Glomerular visceral epithelial cell (primary cell): ENCODE data around the gene PCMT1.
A peak's percentile ranks its signal among the peaks of the same experiment; 100 is the strongest.
"Not testable (repeated sequence)": the region's sequence is repeated elsewhere in the genome, so short reads cannot be mapped to it uniquely, and the experiment has no call there.

ENCODE experiments used
- DNase-seq: peaks from one replicate; pipeline ENCODE4 v3.0.0-alpha.2; 2016; ENCODE audit errors: extremely low spot score

The PCMT1 gene

DNA sequence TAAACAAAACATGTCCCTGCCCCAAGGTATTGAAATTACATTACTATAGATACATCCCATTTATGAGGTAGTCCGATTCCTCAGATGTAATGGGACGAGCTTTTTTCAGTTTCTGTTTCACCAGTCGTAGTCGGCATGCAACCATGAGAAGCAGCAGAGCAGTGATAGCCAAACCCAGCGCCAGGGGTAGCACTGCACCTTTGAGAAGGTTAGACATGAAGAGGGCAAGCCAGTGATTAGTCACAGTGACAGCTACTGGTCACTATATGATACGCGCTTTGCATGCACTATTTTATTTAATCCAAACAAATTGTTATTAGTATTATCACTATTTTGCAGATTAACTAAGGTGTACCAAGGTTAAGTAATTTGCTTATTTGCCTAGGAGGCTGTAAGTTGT lies 71.0 kb downstream of the PCMT1 start:
- DNase-seq, result no peak

DNA sequence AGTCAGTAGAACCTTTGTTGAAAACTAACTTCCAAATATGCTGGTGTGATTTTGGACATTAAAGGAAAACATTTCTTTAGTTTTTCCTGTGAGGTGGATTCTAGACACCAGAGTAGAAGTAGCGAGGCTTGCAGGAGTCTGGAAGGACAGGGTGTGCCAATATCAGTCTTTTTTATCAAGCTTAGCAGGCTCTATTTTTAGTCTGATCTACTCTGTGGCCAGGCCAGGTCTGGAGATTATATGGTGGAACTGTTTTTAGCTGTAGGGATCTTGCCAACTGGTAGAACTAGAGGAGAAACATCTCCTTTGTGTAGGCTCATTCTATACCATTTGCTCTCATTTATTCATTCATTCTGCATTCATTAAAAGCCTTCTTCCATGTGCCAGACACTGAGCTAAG lies 72.0 kb downstream of the PCMT1 start:
- DNase-seq, result no peak

DNA sequence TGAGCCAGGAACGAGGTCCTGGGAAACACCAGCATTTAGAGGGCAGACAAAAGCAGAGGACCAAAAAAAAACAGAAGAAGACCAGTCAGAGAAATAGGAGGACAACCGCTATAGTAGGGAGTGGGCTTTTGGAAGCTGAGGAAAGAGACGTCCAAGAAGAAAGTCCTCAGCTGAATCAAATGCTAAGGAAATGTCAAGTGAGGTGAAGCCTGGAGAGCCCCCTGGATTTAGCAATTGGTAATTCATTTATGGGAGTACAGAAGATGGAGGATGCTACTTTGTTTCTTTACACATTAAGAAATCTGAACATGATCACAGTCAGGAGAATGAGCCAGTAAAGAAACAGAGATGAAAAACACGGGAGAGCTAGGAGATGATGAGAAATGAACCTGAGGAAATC lies 73.5 kb downstream of the PCMT1 start:
- no peak for DNase-seq

DNA sequence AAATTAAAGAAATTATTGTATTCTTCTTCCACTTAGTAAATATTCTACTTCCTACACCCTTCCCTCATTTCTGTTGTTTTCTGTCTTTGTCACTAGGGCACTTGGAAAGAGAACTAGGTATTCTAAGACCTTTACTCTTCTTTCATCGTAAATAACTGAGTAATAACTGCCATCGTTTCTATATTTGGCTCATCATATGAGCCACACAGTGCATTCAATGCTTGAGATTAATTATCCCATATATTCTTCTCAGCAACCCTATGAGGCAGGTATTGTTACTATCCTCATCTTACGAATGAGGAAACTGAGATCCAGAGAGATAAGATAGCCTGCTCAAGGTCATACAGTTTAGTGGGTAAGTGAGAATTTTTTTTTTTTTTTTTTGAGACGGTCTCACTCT lies 75.8 kb downstream of the PCMT1 start:
- DNase-seq, result no peak

- DNase-seq, result no peak
These were observed 81.3 kb downstream of the PCMT1 start for GRCh38 chr6:149830731-149831307.

- no peak for DNase-seq
These were observed 81.8 kb downstream of the PCMT1 start for GRCh38 chr6:149831308-149831820.

DNA sequence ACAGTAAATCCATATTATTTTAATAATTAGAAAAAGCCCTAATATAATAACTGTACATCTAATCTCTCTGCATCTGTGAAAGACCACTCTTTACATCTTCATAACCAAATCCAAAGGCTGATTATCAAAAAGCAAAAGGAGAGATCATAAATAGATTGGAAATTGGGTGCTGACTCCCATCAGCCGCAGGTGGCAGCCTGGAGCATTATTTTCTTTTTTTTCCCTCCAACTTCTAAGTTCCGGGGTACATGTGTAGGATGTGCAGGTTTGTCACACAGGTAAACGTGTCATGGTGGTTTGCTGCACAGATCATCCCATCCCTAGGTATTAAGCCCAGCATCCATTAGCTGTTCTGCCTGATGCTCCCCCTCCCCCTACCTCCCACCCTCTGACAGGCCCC lies 84.1 kb downstream of the PCMT1 start:
- no peak for DNase-seq

DNA sequence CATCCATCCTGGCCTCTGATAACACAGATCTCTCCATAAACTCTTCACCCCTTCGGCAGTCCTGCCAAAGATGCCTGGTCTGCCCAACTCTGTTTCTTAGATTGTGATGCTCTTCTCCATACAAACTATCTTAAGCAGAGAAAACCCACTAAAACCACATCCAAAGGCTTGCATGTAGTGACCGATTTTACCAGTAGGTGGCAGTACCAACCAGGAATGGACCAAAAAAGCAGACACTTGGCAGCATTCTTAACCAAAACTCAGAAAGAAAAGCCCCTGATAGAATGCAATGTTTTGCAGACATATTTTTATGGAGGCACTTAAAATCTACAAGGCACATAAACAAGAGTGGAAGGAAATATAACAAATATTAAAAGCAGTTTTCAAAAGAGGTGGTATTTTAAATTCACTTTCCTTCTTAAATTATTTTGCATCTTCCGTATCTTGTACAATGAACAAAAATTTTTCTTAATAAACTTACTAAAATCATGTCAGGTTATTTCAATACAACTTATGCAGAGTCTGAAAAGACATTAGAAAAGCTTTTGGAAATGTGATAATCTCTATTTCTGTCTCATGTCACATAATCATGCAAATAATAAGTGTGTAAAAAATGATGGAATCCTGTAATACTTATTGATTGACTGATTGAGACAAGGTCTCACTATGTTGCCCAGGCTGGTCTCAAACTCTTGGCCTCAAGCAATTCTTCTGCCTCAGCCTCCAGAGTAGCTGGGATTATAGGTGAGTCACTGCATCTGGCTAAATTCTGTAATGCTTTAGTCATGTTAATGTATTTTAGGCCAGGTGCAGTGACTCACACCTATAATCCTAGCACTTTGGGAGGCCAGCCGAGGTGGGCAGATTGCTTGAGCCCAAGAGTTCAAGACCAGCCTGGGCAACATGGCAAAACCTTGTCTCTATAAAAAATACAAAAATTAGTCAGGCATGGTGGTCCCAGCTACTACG lies 85.3 kb downstream of the PCMT1 start:
- DNase-seq, result peak; percentile 74

GRCh38 chr6:149840345-149841075 lies 91.0 kb downstream of the PCMT1 start:
- peak; percentile 54 for DNase-seq

GRCh38 chr6:149842331-149842730 lies 92.8 kb downstream of the PCMT1 start:
- DNase-seq, result no peak

DNA sequence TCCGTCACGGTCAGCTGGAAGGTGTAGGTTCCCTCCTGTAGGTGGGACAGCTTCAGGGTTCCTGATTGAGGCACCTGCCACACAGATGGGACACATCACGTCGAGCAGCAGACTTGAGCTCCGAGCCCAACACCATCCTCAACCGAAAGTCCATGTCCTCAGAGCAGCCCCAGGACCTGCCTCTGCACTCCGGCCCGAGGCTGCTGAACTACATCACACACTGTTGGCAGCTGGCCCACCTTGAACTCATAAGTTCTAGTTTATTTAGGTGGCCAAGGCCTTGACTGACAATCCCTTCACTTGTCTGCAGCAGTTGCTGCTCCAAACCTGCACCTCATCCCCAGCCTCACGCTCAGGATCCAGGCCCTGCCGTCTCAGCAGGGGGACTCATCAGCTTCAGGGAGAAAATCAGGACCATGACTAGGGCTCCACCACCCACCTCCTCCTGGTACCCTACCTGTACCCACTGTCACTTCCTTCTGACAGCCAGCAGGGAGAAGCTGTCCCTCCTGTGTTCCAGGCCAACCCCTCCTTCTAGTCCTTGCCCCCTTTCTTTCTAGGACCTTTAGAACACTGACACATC lies 93.6 kb downstream of the PCMT1 start:
- DNase-seq, result no peak

DNA sequence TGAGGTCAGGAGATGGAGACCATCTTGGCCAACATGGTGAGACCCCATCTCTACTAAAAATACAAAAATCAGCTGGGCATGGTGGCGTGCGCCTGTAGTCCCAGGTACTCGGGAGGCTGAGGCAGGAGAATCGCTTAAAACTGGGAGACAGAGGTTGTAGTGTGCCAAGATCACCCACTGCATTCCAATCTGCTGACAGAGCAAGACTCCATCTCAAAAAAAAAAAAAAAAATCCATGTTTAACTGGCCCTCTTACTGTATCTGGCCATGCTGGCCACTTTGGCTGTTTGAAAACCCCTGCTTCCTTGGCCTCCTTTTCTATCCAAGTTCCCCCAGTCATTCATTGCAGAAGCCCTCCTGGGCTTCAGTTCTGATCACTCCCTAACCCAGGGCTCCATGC lies 94.5 kb downstream of the PCMT1 start:
- peak; percentile 42 for DNase-seq

DNA sequence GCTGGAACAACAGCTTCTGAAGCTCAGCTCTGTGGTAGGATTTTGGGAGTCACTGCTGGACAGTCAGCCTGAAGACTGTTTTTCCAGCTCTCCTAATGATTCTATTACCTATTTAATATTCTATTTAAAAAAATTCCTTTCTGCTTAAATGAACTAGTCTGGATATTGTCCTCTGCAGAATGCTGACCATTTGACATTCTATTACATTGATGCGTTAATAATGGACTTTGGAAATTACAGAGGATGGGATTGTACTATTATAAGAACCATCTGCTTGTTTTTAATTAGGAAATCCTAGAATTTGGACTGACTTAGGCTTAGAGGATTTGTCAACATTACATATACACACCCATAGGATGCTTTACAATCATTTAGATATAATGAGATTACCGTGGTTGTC lies 94.9 kb downstream of the PCMT1 start:
- no peak for DNase-seq

GRCh38 chr6:149845549-149845948 lies 96.0 kb downstream of the PCMT1 start:
- no peak for DNase-seq

- DNase-seq, result peak; percentile 87
These were observed 96.8 kb downstream of the PCMT1 start for GRCh38 chr6:149846321-149846720.

DNA sequence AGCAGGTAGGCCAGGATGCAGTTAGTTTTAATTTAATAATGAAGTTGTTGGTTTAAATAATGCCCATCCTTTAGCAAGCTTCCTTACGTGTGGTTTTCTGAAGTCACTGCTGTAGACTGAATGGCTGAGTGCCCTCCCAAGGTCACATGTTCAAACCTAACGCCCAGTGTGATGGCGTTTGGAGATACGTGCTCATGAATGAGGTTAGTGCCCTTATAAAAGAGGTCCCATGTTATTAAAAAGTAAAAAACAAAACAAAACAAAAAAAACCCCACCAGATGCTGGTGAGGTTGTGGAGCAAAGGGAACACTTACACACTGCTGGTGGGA lies 98.4 kb downstream of the PCMT1 start:
- peak; percentile 69 for DNase-seq

DNA sequence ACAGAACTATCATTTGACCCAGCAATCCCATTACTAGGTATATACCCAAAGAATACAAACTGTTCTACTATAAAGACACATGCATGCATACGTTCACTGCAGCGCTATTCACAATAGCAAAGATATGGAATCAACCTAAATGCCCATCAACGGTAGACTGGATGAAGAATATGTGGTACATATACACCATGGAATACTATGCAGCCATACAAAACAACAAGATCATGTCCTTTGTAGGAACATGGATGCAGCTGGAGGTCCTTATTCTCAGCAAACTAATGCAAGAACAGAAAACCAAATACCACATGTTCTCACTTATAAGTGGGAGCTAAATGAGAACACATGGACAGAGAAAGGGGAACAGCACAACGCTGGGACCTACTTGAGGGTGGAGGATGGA lies 98.8 kb downstream of the PCMT1 start:
- DNase-seq, result not testable (repeated sequence)

GRCh38 chr6:149851461-149852110 lies 102.0 kb downstream of the PCMT1 start:
- no peak for DNase-seq

- DNase-seq, result peak; percentile 32
These were observed 102.6 kb downstream of the PCMT1 start for GRCh38 chr6:149852180-149852579.

GRCh38 chr6:149852881-149853280 lies 103.3 kb downstream of the PCMT1 start:
- no peak for DNase-seq

GRCh38 chr6:149854017-149854416 lies 104.5 kb downstream of the PCMT1 start:
- DNase-seq, result not testable (repeated sequence)

DNA sequence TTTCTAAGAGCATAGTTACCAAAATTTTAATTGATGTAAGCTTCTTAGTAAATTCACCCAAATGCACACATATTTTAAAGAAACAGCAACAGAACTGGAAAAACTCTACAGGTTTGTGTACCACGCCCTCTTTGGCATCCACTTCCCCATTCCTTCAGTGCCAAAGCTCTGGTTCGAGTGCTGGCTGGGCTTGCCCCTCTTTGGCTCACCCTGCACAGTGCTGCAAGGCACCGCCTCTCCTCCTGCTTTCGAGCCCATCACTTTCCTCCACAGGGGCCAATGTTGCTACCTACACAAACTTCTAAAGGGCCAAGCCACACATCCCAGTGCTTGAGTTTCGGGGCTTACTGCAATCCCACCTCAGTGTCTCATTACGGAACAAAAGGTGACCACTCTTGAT lies 105.0 kb downstream of the PCMT1 start:
- no peak for DNase-seq
